Calu3 (cell line): ENCODE measurements around the gene KMT2C. TPM values are rescaled to one million over a fixed set of nuclear protein-coding genes. Genes with fewer than 3 reads are reported as not detected.

Experiments
- BruUV-seq: library from RNA; stranded (reverse); fragments of 400-500 nt; replicated peaks from 2 replicates; lab custom pipeline; 2021; lab: Mats Ljungman, UMichigan
- CTCF ChIA-PET: fragments of 300-600 bp; sonication (Branson Sonifier 250); formaldehyde crosslinking; loops from one replicate; lab custom pipeline; 2022; ENCODE audit warnings: antibody characterized with exemption; lab: Charles Lee
- DNase-seq: peaks from one replicate; pipeline ENCODE4 v3.0.0; 2022
- H3K27ac Mint-ChIP-seq: one replicate; pipeline ENCODE4 v1.8.0; 2022; ENCODE audit warnings: mixed read lengths; ENCODE audit not compliant: unreplicated experiment
- H3K27me3 Mint-ChIP-seq: one replicate; pipeline ENCODE4 v1.8.0; 2022; ENCODE audit warnings: mixed read lengths; ENCODE audit not compliant: unreplicated experiment
- H3K36me3 Mint-ChIP-seq: one replicate; pipeline ENCODE4 v1.8.0; 2022; ENCODE audit warnings: mild to moderate bottlenecking, moderate library complexity, mixed read lengths; ENCODE audit not compliant: insufficient read depth, unreplicated experiment
- H3K4me1 Mint-ChIP-seq: one replicate; pipeline ENCODE4 v1.8.0; 2022; ENCODE audit warnings: mild to moderate bottlenecking, low read depth, mixed read lengths; ENCODE audit not compliant: unreplicated experiment
- H3K4me3 Mint-ChIP-seq: one replicate; pipeline ENCODE4 v1.8.0; 2022; ENCODE audit warnings: mild to moderate bottlenecking, low read depth, moderate library complexity, mixed read lengths; ENCODE audit not compliant: unreplicated experiment
- H3K9me3 Mint-ChIP-seq: one replicate; pipeline ENCODE4 v1.8.0; 2022; ENCODE audit warnings: low read depth, mixed read lengths; ENCODE audit not compliant: unreplicated experiment
- CTCF ChIP-seq: fragments of 200-600 bp; IDR thresholded peaks from one replicate; pipeline ENCODE4 v1.8.0; 2022; ENCODE audit warnings: antibody characterized with exemption; ENCODE audit not compliant: unreplicated experiment
- intact Hi-C: fragments of 100-400 bp; cut with micrococcal nuclease; formaldehyde crosslinking; loops from one replicate; pipeline ENCODE4 v1.10.0; 2022; ENCODE audit not compliant: unreplicated experiment
- total RNA-seq: library from RNA; stranded (reverse); gene quantifications from 2 replicates; pipeline ENCODE4 v1.2.3, GENCODE V29; 2022

KMT2C gene
- total RNA-seq, 1 experiment from 2014 or later, result 73.4 TPM

GRCh38 chr7:152121432-152121831, 314.4 kb downstream of the KMT2C start:
- H3K4me3 Mint-ChIP-seq, result no peak overlapping the region
- peaks cover 5% of the 10 kb centered on the region for H3K9me3 Mint-ChIP-seq
- TF ChIP-seq CTCF, result no peak
- H3K4me1 Mint-ChIP-seq, result no peaks in the 10 kb centered on the region
- no peaks in the 10 kb centered on the region for H3K27me3 Mint-ChIP-seq
- intact Hi-C loops, result no loop called here
- no peak for DNase-seq
- BruUV-seq, result no TSS peak
- no peak overlapping the region for H3K27ac Mint-ChIP-seq
- CTCF ChIA-PET, result no interaction called here
- peaks cover 42% of the 10 kb centered on the region for H3K36me3 Mint-ChIP-seq

GRCh38 chr7:152120776-152121175, 315.0 kb downstream of the KMT2C start:
- H3K27me3 Mint-ChIP-seq, result no peaks in the 10 kb centered on the region
- no peak for TF ChIP-seq CTCF
- peaks cover 41% of the 10 kb centered on the region for H3K36me3 Mint-ChIP-seq
- peaks cover 5% of the 10 kb centered on the region for H3K9me3 Mint-ChIP-seq
- no peaks in the 10 kb centered on the region for H3K4me1 Mint-ChIP-seq
- CTCF ChIA-PET, result no interaction called here
- no peak overlapping the region for H3K27ac Mint-ChIP-seq
- BruUV-seq, result no TSS peak
- DNase-seq, result no peak
- H3K4me3 Mint-ChIP-seq, result no peak overlapping the region
- intact Hi-C loops, result no loop called here

GRCh38 chr7:152120210-152120609, 315.6 kb downstream of the KMT2C start:
- Mint-ChIP-seq H3K36me3 (peaks cover 41% of the 10 kb centered on the region), H3K4me3 (no peak overlapping the region), H3K9me3 (peaks cover 5% of the 10 kb centered on the region), H3K27me3 (no peaks in the 10 kb centered on the region), H3K4me1 (no peaks in the 10 kb centered on the region), H3K27ac (no peak overlapping the region)
- intact Hi-C loops, result no loop called here
- no peak for TF ChIP-seq CTCF
- CTCF ChIA-PET, result no interaction called here
- no peak for DNase-seq
- no TSS peak for BruUV-seq

GRCh38 chr7:152117356-152117755, 318.4 kb downstream of the KMT2C start:
- DNase-seq, result no peak
- no peaks in the 10 kb centered on the region for H3K9me3 Mint-ChIP-seq
- no peaks in the 10 kb centered on the region for H3K27me3 Mint-ChIP-seq
- peaks cover 37% of the 10 kb centered on the region for H3K36me3 Mint-ChIP-seq
- CTCF ChIA-PET, result no interaction called here
- H3K4me1 Mint-ChIP-seq, result no peaks in the 10 kb centered on the region
- intact Hi-C loops, result no loop called here
- no peak overlapping the region for H3K4me3 Mint-ChIP-seq
- BruUV-seq, result no TSS peak
- no peak overlapping the region for H3K27ac Mint-ChIP-seq
- no peak for TF ChIP-seq CTCF
